ENCODE measurements around the gene RNASEH1.

Gene RNASEH1

DNA sequence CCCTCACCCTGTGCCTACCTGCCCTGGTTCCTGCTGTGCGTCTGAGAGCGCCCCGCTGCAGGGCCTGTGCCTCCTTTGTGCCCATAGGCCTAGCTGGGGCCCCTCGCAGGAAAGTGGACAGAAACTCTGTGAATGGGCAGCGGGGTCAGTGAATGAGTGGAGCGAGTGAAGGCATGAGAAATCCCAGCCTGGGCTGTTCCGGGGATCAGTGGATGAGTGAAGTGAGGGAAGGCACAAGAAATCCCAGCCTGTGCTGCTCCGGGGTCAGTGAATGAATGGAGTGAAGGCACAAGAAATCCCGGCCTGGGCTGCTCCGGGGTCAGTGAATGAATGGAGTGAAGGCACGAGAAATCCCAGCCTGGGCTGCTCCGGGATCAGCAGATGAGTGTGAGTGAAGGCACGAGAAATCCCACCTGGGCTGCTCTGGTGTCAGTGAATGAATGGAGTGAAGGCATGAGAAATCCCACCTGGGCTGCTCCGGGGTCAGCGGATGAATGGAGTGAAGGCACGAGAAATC is 38.8 kb upstream of the RNASEH1 start:
- TF ChIP-seq, protein P1, sequence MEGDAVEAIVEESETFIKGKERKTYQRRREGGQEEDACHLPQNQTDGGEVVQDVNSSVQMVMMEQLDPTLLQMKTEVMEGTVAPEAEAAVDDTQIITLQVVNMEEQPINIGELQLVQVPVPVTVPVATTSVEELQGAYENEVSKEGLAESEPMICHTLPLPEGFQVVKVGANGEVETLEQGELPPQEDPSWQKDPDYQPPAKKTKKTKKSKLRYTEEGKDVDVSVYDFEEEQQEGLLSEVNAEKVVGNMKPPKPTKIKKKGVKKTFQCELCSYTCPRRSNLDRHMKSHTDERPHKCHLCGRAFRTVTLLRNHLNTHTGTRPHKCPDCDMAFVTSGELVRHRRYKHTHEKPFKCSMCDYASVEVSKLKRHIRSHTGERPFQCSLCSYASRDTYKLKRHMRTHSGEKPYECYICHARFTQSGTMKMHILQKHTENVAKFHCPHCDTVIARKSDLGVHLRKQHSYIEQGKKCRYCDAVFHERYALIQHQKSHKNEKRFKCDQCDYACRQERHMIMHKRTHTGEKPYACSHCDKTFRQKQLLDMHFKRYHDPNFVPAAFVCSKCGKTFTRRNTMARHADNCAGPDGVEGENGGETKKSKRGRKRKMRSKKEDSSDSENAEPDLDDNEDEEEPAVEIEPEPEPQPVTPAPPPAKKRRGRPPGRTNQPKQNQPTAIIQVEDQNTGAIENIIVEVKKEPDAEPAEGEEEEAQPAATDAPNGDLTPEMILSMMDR (conservative IDR thresholded peaks at IDR 0.05; ENCODE audit: low read length) = no peak
- no peak overlapping the region for H3K4me3 ChIP-seq (ENCODE audit: low read length)
- DNase-seq (ENCODE audit: low read depth) = no peak

GRCh38 chr2:3595985-3596384 is 37.9 kb upstream of the RNASEH1 start:
- TF ChIP-seq, protein P1 (conservative IDR thresholded peaks at IDR 0.05; ENCODE audit: low read length) = no peak
- H3K4me3 ChIP-seq (ENCODE audit: low read length) = no peak overlapping the region
- DNase-seq (ENCODE audit: low read depth) = no peak

GRCh38 chr2:3595404-3595803 is 37.3 kb upstream of the RNASEH1 start:
- TF ChIP-seq, protein P1 (conservative IDR thresholded peaks at IDR 0.05; ENCODE audit: low read length) = no peak
- H3K4me3 ChIP-seq (ENCODE audit: low read length) = no peak overlapping the region
- DNase-seq (ENCODE audit: low read depth) = no peak

DNA sequence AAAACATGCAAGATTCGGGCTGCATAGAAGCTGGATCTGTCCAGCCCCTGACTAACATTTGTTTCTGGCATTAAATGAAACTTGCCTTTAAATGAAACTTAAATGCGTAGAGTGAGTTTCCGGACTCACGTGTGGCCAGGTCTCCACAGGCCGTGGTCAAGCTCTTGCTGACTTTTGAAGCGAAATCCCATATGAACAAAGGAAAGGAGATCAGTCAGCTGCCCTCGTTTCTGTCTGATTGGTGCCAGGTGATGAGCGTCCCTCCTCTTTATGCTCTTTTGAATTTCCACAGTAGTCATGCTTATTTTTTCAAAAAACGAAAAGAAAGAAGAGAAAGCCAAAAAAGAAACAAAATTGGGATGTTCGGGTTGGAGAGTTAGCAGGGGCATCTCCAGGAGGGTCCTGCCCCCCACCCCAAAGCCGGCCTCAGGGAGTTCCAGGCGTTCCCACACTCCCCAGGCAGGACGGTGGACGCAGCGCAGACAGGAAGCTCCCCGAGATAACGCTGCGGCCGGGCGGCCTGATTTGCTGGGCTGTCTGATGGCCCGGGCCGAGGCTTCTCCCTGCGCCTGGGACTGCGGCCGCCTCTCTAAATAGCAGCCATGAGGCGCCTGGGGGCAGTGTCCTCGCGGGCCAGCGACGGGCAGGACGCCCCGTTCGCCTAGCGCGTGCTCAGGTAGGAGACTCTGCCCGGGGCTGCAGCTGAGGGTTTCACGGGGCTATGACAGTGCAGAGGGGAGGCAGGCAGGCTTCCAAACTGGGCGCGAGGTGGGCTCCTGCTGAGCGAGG is 36.6 kb upstream of the RNASEH1 start, which contains the start of gene COLEC11:
Gene COLEC11 (plus strand): TSS at position 620 of the 789 bp plus-strand sequence. CDS start 9,229 bp downstream, outside the sequence.
- TF ChIP-seq, protein P1 (conservative IDR thresholded peaks at IDR 0.05; ENCODE audit: low read length) = peak; percentile 15
- DNase-seq (ENCODE audit: low read depth) = peak; percentile 22
- H3K4me3 ChIP-seq (ENCODE audit: low read length) = peak within 1 kb of the TSS; percentile 33

DNA sequence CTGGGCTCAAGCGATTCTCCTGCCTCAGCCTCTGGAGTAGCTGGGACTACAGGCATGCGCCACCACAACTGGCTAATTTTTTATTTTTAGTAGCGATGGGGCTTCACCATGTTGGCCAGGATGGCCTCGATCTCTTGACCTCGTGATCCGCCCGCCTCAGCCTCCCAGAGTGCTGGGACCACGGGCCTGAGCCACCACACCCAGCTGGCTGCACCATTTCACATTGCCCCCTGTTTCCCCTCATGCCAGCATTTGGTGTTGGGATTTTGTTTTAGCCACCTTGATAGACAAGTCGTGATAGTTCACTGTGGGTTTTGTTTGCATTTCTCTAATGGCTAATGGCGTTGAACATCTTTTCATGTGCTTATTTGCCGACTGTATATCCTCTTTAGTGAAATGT is 31.0 kb upstream of the RNASEH1 start:
- TF ChIP-seq, protein P1 (conservative IDR thresholded peaks at IDR 0.05; ENCODE audit: low read length) = no peak
- DNase-seq (ENCODE audit: low read depth) = no peak
- H3K4me3 ChIP-seq (ENCODE audit: low read length) = no peak overlapping the region

GRCh38 chr2:3588084-3588483 is 30.0 kb upstream of the RNASEH1 start:
- H3K4me3 ChIP-seq (ENCODE audit: low read length) = no peak overlapping the region
- no peak for DNase-seq (ENCODE audit: low read depth)
- TF ChIP-seq, protein P1 (conservative IDR thresholded peaks at IDR 0.05; ENCODE audit: low read length) = no peak

DNA sequence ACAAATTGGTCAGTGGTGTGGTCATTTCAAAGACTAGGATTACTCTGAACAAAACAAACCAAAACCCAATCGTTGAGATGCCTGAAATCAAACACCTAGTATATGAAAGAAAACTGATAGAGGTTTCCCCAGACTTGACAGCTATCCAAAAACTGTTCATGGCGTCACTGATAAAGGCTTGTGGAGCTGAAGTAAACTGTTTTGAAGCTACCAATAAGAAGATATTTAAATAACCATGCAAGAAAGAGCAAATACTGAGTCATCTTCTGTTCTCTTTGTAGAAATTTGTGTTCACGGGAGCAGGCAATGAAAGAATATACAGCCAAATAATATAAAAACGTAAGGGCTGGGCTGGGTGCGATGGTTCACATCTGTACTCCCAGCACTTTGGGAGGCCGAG is 29.3 kb upstream of the RNASEH1 start:
- H3K4me3 ChIP-seq (ENCODE audit: low read length) = no peak overlapping the region
- TF ChIP-seq, protein P1 (conservative IDR thresholded peaks at IDR 0.05; ENCODE audit: low read length) = no peak
- no peak for DNase-seq (ENCODE audit: low read depth)
